WI38 (cell line): ENCODE data around the gene SEL1L.
"Not testable (repeated sequence)": the region's sequence is repeated elsewhere in the genome, so short reads cannot be mapped to it uniquely, and the experiment has no call there.

Experiments
- H3K4me3 ChIP-seq: 2 replicates; pipeline ENCODE4 v1.5.1; 2011; ENCODE audit warnings: low read depth, mild to moderate bottlenecking, control low read depth, low read length
- TF ChIP-seq, protein P1 (sequence below): IDR thresholded peaks from 2 replicates; pipeline ENCODE4 v1.5.1; 2012; ENCODE audit warnings: low read depth, mild to moderate bottlenecking, control low read depth, low read length

The SEL1L gene

DNA sequence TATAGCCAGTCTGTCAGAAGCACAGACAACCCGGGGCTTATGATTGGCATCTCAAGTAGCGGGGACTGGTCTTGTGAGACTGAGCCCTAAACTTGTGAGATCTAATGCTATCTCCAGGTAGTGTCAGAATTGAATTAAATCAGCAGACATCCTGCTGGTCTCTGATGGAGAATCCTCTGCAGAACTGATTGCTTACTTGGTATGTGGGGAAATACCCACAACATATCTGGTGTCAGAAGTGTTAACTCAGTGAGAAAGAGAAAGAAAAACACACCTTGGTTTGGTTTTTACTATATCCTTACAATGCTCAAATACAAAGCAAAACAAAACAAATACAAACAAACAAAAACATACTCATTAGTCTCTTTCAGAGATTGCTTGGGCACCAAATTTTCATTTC lies 10.0 kb downstream of the SEL1L start:
- TF ChIP-seq, protein P1, sequence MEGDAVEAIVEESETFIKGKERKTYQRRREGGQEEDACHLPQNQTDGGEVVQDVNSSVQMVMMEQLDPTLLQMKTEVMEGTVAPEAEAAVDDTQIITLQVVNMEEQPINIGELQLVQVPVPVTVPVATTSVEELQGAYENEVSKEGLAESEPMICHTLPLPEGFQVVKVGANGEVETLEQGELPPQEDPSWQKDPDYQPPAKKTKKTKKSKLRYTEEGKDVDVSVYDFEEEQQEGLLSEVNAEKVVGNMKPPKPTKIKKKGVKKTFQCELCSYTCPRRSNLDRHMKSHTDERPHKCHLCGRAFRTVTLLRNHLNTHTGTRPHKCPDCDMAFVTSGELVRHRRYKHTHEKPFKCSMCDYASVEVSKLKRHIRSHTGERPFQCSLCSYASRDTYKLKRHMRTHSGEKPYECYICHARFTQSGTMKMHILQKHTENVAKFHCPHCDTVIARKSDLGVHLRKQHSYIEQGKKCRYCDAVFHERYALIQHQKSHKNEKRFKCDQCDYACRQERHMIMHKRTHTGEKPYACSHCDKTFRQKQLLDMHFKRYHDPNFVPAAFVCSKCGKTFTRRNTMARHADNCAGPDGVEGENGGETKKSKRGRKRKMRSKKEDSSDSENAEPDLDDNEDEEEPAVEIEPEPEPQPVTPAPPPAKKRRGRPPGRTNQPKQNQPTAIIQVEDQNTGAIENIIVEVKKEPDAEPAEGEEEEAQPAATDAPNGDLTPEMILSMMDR, result no peak
- H3K4me3 ChIP-seq, result no peak overlapping the region

DNA sequence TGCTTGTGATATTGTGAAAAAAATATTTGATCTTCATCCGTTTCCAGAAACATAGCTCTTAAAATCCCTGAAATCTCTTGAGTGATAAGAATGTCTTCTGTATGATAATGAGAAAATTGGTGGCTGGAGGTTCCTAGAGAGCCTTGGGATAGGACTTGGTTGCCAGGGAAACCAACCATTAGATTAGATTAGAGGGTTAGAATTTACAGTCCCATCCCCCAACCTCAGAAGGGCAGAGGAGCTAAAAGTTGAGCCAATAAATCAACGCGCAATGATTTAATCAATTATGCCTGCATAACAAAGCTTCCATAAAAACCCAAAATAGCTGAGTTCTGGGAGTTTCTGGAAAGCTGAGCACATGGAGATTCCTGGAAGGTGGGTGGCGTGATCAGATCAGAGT lies 10.6 kb downstream of the SEL1L start:
- TF ChIP-seq, protein P1, result no peak
- no peak overlapping the region for H3K4me3 ChIP-seq

DNA sequence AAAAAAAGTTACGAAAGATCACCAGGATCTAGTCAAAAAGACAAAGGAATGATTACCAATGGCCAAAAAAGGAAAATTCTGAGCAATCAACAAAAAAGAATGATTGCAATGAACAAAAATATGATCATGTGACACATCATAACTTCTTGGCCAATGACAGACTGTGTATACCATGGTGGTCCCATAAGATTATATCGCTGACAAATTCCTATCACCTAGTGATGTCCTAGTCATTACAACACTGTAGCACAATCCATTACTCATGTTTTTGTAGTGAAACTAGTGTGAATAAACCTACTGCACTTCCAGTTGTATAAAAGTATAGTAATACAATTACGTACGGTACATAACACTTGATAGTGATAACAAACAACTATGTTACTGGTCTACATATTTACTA lies 12.3 kb downstream of the SEL1L start:
- TF ChIP-seq, protein P1, result no peak
- H3K4me3 ChIP-seq, result no peak overlapping the region

DNA sequence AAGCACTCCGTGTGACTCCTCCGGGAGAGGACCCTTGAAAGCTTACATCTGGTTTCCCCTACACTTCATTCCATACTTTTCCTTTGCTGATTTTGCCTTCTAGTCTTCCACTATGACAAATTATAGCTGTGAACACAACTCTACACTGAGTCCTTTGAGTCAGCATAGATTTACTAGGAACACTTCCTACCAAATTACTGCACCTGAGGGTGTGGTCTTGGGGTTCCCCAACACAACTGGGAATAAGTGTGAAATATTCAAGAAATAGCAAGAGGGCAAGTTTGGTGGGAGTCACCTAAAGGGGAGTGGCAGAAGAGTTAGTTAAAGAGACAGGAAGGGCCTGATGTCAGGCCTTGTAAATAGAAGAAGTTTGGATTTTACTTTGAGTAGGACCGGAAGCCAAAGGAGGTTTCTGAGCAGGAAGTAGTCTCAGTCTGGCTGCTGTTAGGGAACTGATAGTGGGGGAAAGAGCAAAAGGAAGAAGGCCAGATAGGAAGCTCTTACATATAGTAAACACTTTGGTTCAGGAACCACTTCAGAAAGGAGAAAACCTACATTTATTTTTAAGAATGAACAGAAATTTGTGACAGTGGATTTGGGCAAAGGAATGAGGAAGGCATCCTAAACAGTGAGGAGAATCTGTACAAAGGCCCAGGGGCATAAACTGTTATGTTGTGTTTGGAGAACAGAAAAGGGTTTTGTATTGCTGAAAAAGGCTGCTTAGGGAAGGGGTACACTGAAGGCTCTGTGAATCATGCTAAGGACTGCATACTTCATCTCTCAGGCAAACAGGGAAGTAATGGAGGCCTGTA lies 14.2 kb downstream of the SEL1L start:
- no peak overlapping the region for H3K4me3 ChIP-seq

DNA sequence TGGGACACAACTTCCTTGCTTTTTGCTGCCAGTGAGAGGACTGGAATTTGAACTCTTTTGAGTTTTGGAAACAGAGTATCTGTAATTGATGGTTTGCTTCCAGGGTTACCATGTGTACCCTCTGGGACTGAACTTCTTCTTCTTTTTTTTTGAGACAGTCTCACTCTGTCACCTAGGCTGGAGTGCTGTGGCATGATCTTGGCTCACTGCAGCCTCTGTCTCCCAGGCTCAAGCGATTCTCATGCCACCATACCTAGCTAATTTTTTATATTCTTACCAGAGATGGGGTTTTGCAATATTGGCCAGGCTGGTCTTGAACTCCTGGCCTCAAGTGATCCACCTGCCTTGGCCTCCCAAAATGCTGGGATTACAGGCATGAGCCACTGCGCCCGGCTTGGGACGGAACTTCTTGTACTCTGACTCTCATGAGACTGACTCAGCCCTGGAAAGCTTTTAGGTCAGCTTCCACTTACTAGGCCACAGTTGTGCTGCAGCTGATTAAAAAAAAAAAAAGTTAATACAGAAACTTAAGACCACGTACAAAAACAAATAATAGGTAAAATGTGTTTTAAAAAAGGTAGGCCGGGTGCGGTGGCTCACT lies 15.8 kb downstream of the SEL1L start:
- H3K4me3 ChIP-seq, result no peak overlapping the region
- TF ChIP-seq, protein P1, result no peak

More for the DNA sequence above, 14.2 kb downstream of the SEL1L start:
- TF ChIP-seq, protein P1, result no peak

DNA sequence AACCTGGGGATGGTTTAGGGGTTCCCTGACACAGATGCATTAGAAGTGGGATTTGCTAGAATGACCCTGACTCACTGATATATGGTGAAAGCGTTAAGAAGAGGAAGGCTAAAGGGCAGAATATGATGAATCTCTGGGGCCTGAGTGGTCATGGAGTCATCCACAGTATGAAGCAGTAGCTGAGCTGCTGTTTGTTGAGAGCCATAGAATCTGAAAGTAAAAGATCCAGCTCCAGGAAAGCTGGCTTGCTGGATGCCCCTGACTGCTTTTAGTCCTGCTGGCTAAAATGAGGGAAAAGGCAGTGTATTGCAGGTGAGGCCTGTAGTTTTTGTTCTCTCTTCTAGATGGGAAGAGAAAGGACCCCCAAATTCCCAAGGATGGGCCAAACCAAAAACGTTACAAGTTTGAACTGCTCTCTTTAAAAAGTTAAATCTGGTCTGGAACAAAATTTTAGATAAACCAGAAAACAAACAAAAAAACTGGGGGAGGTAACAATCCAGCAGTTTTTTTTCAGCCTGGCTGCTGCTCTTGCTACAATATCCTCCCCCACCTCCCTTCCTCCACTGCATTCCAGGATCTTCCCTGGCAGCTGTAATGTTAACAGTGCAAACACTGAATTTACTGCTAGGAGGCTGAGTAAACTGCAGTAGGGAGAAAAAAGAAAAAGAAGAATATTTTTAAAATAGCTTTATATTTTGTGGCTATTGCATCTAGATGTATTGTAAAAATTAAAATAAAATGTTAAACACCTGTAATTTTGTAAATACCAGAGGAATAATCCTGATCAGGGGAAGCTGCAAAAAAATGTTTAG lies 16.5 kb downstream of the SEL1L start:
- H3K4me3 ChIP-seq, result no peak overlapping the region
- TF ChIP-seq, protein P1, result no peak

DNA sequence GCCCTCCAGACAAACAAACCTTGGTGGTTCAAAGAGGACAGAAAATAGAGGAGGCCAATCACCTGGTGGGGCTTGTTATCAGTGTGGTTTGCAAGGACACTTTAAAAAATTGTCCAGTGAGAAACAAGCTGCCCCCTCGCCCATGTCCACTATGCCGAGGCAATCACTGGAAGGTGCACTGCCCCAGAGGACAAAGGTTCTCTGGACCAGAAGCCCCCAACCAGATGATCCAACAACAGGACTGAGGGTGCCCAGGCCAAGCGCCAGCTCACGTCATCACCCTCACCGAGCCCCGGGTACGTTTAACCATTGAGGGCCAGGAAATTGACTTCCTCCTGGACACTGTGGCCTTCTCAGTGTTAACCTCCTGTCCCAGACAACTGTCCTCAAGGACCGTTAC lies 17.7 kb downstream of the SEL1L start:
- not testable (repeated sequence) for H3K4me3 ChIP-seq

DNA sequence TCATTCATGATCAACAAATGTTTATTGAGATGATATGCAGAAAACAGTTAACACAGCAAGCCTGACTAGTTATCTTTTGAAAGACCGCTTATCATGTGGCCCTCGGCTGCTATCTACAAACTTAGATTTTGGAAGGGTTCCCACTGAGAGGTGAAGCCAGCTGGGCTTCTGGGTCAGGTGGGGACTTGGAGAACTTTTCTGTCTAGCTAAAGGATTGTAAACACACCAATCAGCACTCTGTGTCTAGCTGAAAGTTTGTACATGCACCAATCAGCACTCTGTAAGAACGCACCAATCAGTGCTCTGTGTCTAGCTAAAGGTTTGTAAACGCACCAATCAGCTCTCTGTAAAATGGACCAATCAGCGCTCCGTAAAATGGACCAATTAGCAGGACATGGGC lies 20.8 kb downstream of the SEL1L start:
- not testable (repeated sequence) for H3K4me3 ChIP-seq
